ENCODE data around the gene FOXK1. TPM values are rescaled to one million over a fixed set of nuclear protein-coding genes. Genes with fewer than 3 reads are reported as not detected.
"Not testable (repeated sequence)": the region's sequence is repeated elsewhere in the genome, so short reads cannot be mapped to it uniquely, and the experiment has no call there.

Gene FOXK1
- total RNA-seq, 6 experiments from 2014 or later: 3.8 to 8.4 (median 6.9) TPM

GRCh38 chr7:4692055-4692454 is 10.0 kb downstream of the FOXK1 start:
- H3K36me3 ChIP-seq: no peaks in the 10 kb centered on the region
- intact Hi-C loops (cut with DNase I): no loop called here
- peaks cover 0 to 16% (median 3%) of the 10 kb centered on the region in 4 donors for H3K4me1 ChIP-seq
- DNase-seq (no peak), ATAC-seq (no peak)
- H3K4me3 ChIP-seq: no peak overlapping the region
- no peaks in the 10 kb centered on the region for H3K9me3 ChIP-seq
- 90% methylated on average over 5 of the region's 5 CpGs for WGBS (ENCODE audit: insufficient coverage, low coverage, low lambda C conversion rate, missing lambda C conversion rate)
- TF ChIP-seq CTCF (IDR thresholded peaks at IDR 0.05): no peak
- TF ChIP-seq POLR2A (IDR thresholded peaks at IDR 0.05): no peak
- no peak overlapping the region for H3K27ac ChIP-seq
- no peaks in the 10 kb centered on the region for H3K27me3 ChIP-seq

DNA sequence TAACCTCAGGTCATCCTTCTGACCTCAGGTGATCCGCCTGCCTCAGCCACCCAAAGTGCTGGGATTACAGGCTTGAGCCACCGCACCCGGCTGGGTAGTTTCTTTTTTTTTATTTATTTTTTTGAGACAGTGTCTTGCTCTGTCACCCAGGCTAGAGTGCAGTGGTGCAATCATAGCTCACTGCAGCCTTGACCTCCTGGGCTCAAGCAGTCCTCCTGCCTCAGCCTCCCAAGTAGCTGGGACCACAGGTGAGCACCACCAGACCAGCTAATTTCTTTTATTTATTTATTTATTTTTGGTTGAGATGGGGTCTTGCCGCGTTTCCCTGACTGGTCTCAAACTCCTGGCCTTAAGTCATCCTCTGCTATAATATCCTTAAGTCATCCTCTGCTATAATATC is 10.5 kb downstream of the FOXK1 start:
- ATAC-seq; H3K36me3 ChIP-seq; DNase-seq; H3K27ac ChIP-seq; H3K9me3 ChIP-seq; H3K27me3 ChIP-seq; intact Hi-C loops (cut with DNase I); H3K4me3 ChIP-seq: not testable (repeated sequence)
- peaks cover 0 to 16% (median 3%) of the 10 kb centered on the region in 4 donors for H3K4me1 ChIP-seq
- WGBS (ENCODE audit: insufficient coverage, low coverage, low lambda C conversion rate, missing lambda C conversion rate): 70% methylated on average over 5 of the region's 5 CpGs

- no peaks in the 10 kb centered on the region for H3K36me3 ChIP-seq
- H3K9me3 ChIP-seq: no peaks in the 10 kb centered on the region
- no peak for TF ChIP-seq POLR2A (IDR thresholded peaks at IDR 0.05)
- TF ChIP-seq CTCF (IDR thresholded peaks at IDR 0.05): no peak
- H3K4me1 ChIP-seq: peaks cover 0 to 16% (median 3%) of the 10 kb centered on the region in 4 donors
- H3K27me3 ChIP-seq: no peaks in the 10 kb centered on the region
- WGBS (ENCODE audit: insufficient coverage, low coverage, low lambda C conversion rate, missing lambda C conversion rate): 56% methylated on average over 2 of the region's 2 CpGs
- no peak overlapping the region for H3K27ac ChIP-seq
- ATAC-seq (no peak), DNase-seq (no peak)
- no peak overlapping the region for H3K4me3 ChIP-seq
- intact Hi-C loops (cut with DNase I): no loop called here
Observed at GRCh38 chr7:4693152-4693551, 11.1 kb downstream of the FOXK1 start.

DNA sequence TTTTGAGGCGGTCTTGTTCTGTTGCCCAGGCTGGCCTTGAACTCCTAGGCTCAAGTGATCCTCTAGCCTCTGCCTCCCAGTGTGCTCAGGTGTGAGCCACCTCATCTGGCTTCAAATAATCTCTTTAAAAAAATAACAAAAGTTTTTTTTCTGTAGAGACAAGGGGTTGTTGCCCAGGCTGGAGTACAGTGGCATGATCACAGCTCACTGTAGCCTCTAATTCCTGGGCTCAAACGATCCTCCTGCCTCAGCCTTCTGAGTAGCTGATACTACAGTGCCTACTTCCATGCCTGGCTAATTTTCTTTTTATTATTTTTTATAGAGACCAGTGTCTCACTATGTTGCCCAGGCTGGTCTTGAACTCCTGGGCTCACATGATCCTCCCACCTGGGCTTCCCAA is 11.7 kb downstream of the FOXK1 start:
- WGBS (ENCODE audit: insufficient coverage, low coverage, low lambda C conversion rate, missing lambda C conversion rate): 86% methylated on average over 1 of the region's 2 CpGs
- intact Hi-C loops (cut with DNase I): no loop called here
- DNase-seq (no peak), ATAC-seq (no peak)
- H3K9me3 ChIP-seq: no peaks in the 10 kb centered on the region
- peaks cover 0 to 16% (median 3%) of the 10 kb centered on the region in 4 donors for H3K4me1 ChIP-seq
- no peak overlapping the region for H3K4me3 ChIP-seq
- no peak for TF ChIP-seq POLR2A (IDR thresholded peaks at IDR 0.05)
- no peak for TF ChIP-seq CTCF (IDR thresholded peaks at IDR 0.05)
- no peak overlapping the region for H3K27ac ChIP-seq
- no peaks in the 10 kb centered on the region for H3K36me3 ChIP-seq
- no peaks in the 10 kb centered on the region for H3K27me3 ChIP-seq

DNA sequence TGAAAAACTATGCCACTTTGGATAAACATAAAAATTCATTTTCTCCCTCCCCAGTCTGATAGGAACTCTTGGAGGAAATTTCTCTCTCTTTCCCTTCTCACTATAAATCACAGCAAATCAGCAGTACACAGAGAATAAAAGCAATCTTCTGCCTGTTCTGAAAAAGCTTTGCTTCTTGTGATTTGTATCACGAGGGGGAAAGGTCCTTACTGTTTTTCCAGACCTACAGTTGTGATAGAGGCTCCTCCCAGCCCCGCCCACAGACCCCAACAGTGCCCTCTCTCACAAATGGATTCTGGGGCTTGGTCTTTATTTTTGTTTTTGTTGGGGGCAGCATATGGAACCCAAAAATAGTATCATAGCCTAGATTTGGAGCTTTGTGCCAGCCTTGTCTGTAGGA is 12.2 kb downstream of the FOXK1 start:
- intact Hi-C loops (cut with DNase I): no loop called here
- H3K27ac ChIP-seq: no peak overlapping the region
- no peaks in the 10 kb centered on the region for H3K9me3 ChIP-seq
- peaks cover 0 to 16% (median 3%) of the 10 kb centered on the region in 4 donors for H3K4me1 ChIP-seq
- 68% methylated on average over 2 of the region's 2 CpGs for WGBS (ENCODE audit: insufficient coverage, low coverage, low lambda C conversion rate, missing lambda C conversion rate)
- no peak overlapping the region for H3K4me3 ChIP-seq
- TF ChIP-seq POLR2A (IDR thresholded peaks at IDR 0.05): no peak
- TF ChIP-seq CTCF (IDR thresholded peaks at IDR 0.05): no peak
- DNase-seq (no peak), ATAC-seq (no peak)
- H3K36me3 ChIP-seq: no peaks in the 10 kb centered on the region
- H3K27me3 ChIP-seq: no peaks in the 10 kb centered on the region

Data from right lobe of liver (tissue), 6 donors.